Stimulated activated CD8-positive, alpha-beta memory T cell treated with anti-CD3 and anti-CD28 coated beads, Interleukin-12 subunit alpha, Interleukin-12 subunit beta, amount 100 ng/mL, for 4 hours (primary cell): ENCODE data around the gene EPB41L1.

Experiments used
- DNase-seq: peaks from one replicate; pipeline ENCODE4 v3.0.0-alpha.2; 2020; ENCODE audit warnings: low read depth

The EPB41L1 gene

GRCh38 chr20:36228770-36229169, 74.2 kb downstream of the EPB41L1 start:
- DNase-seq: no peak

DNA sequence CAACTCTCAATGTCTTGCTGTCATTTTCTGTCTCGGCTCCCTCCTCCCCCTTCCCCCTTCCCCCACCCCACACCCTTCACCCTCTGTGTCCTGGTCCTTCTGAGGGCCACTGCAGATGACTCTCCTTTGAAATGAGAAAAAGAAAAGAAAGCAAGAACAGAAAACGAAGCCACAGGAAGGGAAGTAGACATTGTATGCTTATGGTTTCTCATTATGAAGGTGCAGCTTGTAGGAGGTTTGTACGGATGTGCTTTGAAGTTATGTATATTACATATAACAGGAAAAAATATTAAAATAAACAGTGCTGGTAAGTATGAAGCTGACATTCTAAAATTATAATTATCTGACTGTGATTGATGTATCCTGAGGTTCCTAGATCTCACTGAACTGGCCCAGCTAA, 75.5 kb downstream of the EPB41L1 start:
- DNase-seq: no peak

GRCh38 chr20:36231331-36231730, 76.8 kb downstream of the EPB41L1 start:
- DNase-seq: no peak

GRCh38 chr20:36234771-36235320, 80.3 kb downstream of the EPB41L1 start:
- DNase-seq: no peak

- DNase-seq: peak; percentile 55
These were observed 81.6 kb downstream of the EPB41L1 start, which contains the start of gene AAR2 for GRCh38 chr20:36235892-36236785. Gene AAR2, plus strand, starts transcription at chr20:36236478. Its CDS starts 3,391 bp downstream, at chr20:36239869.

GRCh38 chr20:36236786-36237121, 82.2 kb downstream of the EPB41L1 start:
- no peak for DNase-seq

DNA sequence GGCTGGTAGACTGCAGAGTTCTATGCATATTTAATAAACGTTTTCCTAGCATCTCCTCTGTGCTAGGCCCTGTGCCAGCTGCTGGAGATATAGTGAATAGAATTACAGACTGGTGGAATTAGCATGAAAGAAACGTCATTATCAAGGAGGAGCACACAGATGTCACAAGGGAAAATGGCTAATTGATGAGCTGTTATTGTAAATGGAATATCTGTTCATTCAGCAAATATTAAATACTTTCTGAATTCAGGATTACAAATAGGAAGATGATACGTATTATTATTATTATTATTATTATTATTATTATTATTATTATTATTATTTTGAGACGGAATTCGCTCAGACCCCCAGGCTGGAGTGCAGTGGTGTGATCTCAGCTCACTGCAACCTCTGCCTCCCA, 82.9 kb downstream of the EPB41L1 start:
- no peak for DNase-seq

DNA sequence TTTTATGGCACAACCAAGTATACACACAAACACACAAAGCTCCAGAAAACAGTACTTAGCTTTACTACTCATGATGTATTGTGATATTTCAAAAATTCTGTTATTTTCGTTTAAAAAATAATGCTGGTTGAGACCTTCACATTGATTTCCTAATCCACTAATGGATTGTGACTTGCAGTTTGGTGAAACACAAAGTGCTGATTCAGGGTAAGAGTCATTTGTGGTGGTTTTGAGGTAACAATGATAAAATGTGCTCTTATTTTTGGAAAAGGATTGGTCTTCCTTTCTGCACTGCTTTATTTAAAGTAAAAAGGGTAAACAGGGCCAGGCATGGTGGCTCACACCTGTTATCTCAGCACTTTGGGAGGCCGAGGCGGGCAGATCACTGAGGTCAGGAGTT, 83.6 kb downstream of the EPB41L1 start:
- DNase-seq: no peak

DNA sequence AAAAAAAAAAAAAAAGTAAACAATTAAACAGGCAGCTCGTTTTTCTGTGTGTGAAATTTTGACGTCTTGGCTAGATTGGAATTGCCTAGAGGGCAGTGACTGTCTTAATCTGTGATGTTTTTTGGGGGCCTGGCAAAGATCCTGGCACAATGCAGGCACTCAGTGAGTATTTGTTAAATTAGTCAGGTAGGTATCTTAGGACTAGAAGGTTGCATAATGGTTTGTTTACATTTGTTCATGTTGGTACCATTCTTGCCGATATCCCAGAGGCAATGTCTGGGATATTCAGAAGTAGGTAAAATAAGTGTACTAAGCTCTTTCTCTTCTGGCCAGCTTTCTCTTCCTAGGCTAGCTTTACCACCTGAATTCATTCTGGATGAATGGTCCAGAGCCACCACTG, 84.2 kb downstream of the EPB41L1 start:
- no peak for DNase-seq

DNA sequence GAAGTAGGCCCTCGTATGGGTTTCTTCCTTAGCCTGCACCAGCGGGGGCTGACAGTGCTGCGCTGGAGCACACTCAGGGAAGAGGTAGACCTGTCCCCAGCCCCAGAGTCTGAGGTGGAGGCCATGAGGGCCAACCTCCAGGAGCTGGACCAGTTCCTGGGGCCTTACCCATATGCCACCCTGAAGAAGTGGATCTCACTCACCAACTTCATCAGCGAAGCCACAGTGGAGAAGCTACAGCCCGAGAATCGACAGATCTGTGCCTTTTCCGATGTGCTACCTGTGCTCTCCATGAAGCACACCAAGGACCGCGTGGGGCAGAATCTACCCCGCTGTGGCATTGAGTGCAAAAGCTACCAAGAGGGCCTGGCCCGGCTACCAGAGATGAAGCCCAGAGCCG, 85.5 kb downstream of the EPB41L1 start:
- no peak for DNase-seq

GRCh38 chr20:36241678-36242077, 87.1 kb downstream of the EPB41L1 start:
- DNase-seq: no peak

- no peak for DNase-seq
These were observed 89.2 kb downstream of the EPB41L1 start for GRCh38 chr20:36243726-36244125.

- DNase-seq: no peak
These were observed 91.9 kb downstream of the EPB41L1 start for GRCh38 chr20:36246401-36246800.

DNA sequence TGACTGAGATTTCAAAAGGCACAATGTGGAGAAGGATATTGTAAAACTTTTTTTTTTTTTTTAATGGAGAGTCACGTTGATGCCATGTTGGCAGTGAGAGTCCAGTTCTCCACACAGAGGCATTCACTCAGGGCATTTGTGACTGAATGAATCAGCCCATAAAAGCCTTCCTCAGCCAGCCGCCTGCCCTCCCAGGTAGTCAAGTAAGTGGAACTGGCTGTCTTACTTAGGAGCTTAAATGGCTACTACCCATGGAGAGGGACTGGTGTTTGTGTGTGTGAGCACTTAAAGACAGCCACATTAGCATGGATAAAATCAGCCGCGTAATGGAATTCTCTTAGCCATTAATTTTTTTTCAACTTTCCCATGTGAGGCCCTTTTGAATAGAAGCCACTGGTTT, 94.3 kb downstream of the EPB41L1 start:
- DNase-seq: no peak

GRCh38 chr20:36249450-36249849, 94.9 kb downstream of the EPB41L1 start:
- no peak for DNase-seq

DNA sequence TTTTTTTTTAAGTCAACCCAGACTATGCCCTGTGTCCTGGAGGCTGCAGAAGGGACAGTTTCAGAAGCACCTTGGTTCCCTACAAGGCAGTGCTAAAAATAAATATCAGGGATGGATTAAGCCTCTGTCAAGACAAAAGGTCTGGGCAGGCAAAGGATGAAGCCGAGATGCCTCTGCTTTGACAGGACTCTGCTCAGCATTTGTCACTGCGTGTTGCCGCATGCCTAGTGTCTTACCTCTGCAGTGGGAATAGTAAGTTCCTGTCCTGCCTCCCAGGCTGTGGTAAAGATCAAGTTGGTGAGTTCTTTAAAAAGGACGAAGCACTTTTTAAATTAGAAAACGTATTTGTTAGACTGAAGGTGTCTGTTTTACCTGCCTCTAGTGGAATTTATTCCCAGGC, 96.9 kb downstream of the EPB41L1 start:
- DNase-seq: no peak

- DNase-seq: no peak
These were observed 98.0 kb downstream of the EPB41L1 start for GRCh38 chr20:36252511-36252910.

DNA sequence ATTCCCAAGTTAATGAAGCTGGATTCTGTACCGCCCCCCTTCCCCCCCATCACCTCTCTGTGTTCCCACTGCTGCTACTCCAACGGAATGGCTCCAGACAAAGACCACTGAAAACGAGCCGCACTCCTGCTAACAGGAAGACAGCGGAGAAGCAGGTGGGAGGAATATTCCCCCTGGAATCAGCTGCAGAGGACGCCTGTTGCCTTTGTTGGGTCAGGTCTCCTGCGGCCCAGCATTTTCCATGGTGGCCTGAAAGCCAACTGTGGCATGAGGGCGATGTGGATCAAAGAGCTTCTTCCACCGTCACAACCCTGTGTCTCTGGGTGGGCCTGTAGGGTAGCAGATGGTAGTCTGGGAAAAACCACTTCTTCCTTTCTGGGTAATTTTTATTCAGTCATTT, 98.5 kb downstream of the EPB41L1 start:
- DNase-seq: no peak

DNA sequence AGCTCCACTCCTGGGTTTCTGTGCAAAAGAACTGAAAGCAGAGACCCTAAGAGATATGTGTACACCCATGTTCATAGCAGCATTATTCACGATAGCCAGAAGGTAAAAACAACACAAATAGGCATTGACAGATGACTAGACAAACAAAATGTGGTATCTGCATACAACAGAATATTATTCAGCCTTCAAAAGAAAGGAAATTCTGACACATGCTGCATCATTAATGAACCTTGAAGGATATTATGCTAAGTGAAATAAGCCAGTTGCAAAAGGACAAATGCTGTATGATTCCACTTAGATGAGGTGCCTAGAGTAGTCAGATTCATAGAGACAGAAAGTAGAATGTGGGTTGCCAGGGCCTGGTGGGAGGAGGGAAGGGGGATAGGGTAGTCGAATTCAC, 99.5 kb downstream of the EPB41L1 start:
- no peak for DNase-seq

- no peak for DNase-seq
These were observed 100.9 kb downstream of the EPB41L1 start for GRCh38 chr20:36255445-36255844.

DNA sequence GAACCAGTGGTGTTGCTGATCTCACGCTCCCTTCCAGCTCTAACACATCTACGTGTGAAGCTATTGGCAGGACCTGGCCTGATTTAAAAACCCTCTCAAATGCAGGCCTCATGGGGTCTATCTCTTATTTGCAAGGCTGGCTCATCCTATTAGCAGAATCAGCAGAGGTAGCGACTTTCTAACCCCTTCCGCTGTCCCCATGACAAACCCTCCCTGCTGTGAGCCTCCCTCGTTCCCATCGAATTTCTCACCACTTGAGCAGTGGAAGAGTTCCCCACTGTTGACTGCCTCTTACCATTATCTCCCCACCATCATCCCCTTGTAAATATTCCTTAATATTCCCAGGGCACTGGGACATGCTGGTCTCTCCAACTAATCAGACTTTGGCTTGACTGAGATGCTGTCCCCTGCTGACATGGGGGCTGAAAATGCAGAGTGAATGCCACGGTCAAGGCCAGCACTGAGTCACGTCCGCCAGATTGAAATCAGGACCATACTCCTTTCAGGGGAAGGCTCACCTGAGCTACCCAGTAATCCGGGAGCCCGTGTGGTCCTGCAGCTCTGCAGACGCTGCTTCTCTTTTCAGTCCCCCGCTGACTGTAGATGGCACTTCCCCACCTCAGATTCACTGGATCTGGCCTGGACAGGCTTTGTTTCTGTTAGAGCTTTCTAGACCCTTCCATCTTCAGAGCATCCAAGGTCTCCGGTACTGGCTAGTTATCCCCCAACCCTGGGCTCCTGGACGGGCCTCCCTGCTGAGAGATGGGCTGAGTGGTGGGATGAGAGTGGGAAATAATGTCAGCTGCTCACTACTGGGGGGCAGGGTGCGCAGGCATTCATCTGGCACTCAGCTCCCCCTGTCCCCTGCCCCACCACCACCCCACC, 104.9 kb downstream of the EPB41L1 start:
- DNase-seq: no peak

GRCh38 chr20:36260316-36260715, 105.8 kb downstream of the EPB41L1 start:
- no peak for DNase-seq
